ENCODE data around the gene AQP3. TPM values are rescaled to one million over a fixed set of nuclear protein-coding genes. Genes with fewer than 3 reads are reported as not detected.
"Not testable (repeated sequence)": the region's sequence is repeated elsewhere in the genome, so short reads cannot be mapped to it uniquely, and the experiment has no call there.

Gene AQP3
- total RNA-seq, 2 donors from 2014 or later, result 5.5 to 8.4 TPM

GRCh38 chr9:33429256-33429985 is 18.0 kb downstream of the AQP3 start:
- DNase-seq (ENCODE audit: low spot score), result no peak
- intact Hi-C loops (cut with DNase I), result no loop called here

- no peak for DNase-seq (ENCODE audit: low spot score)
- intact Hi-C loops (cut with DNase I), result no loop called here
Measured at GRCh38 chr9:33426843-33427293, 20.5 kb downstream of the AQP3 start.

- intact Hi-C loops (cut with DNase I), result no loop called here
- DNase-seq (ENCODE audit: low spot score), result no peak
Measured at GRCh38 chr9:33425128-33425533, 22.3 kb downstream of the AQP3 start.

- intact Hi-C loops (cut with DNase I); DNase-seq (ENCODE audit: low spot score): not testable (repeated sequence)
Measured at GRCh38 chr9:33424492-33424891, 22.9 kb downstream of the AQP3 start.

GRCh38 chr9:33424043-33424442 is 23.4 kb downstream of the AQP3 start:
- DNase-seq (ENCODE audit: low spot score); intact Hi-C loops (cut with DNase I): not testable (repeated sequence)

- intact Hi-C loops (cut with DNase I), result loop anchor here in 1 of 2 donors (5.0 kb wide), 1 partner anchor 43 kb away; no protein-coding TSS in a partner anchor
- no peak for DNase-seq (ENCODE audit: low spot score)
Measured at GRCh38 chr9:33419708-33420303, 27.6 kb downstream of the AQP3 start.

GRCh38 chr9:33418090-33418489 is 29.3 kb downstream of the AQP3 start:
- DNase-seq (ENCODE audit: low spot score), result no peak
- intact Hi-C loops (cut with DNase I), result loop anchor here in 1 of 2 donors (5.0 kb wide), 1 partner anchor 41 kb away; no protein-coding TSS in a partner anchor

GRCh38 chr9:33416996-33417395 is 30.4 kb downstream of the AQP3 start:
- intact Hi-C loops (cut with DNase I), result loop anchor here in 1 of 2 donors (5.0 kb wide), 1 partner anchor 40 kb away; no protein-coding TSS in a partner anchor
- DNase-seq (ENCODE audit: low spot score), result no peak

- intact Hi-C loops (cut with DNase I), result loop anchor here in 1 of 2 donors (5.0 kb wide), 1 partner anchor 38 kb away; no protein-coding TSS in a partner anchor
- DNase-seq (ENCODE audit: low spot score), result peak; percentile 89
Measured at GRCh38 chr9:33415501-33416038, 31.8 kb downstream of the AQP3 start.

- intact Hi-C loops (cut with DNase I), result loop anchor here in 1 of 2 donors (5.0 kb wide), 1 partner anchor 38 kb away; no protein-coding TSS in a partner anchor
- DNase-seq (ENCODE audit: low spot score), result no peak
Measured at GRCh38 chr9:33414889-33415500, 32.4 kb downstream of the AQP3 start.

GRCh38 chr9:33414268-33414667 is 33.1 kb downstream of the AQP3 start:
- intact Hi-C loops (cut with DNase I), result no loop called here

GRCh38 chr9:33408087-33408486 is 39.3 kb downstream of the AQP3 start:
- no peak for DNase-seq (ENCODE audit: low spot score)
- intact Hi-C loops (cut with DNase I), result no loop called here

More at GRCh38 chr9:33414268-33414667, 33.1 kb downstream of the AQP3 start:
- DNase-seq (ENCODE audit: low spot score), result no peak

GRCh38 chr9:33407061-33407460 is 40.3 kb downstream of the AQP3 start:
- DNase-seq (ENCODE audit: low spot score), result no peak
- intact Hi-C loops (cut with DNase I), result no loop called here

- DNase-seq (ENCODE audit: low spot score), result no peak
- intact Hi-C loops (cut with DNase I), result no loop called here
Measured at GRCh38 chr9:33404788-33405362, 42.5 kb downstream of the AQP3 start.

- DNase-seq (ENCODE audit: low spot score), result no peak
- intact Hi-C loops (cut with DNase I), result no loop called here
Measured at GRCh38 chr9:33403941-33404787, 43.2 kb downstream of the AQP3 start.

GRCh38 chr9:33402371-33402770 is 45.0 kb downstream of the AQP3 start, which contains the start of gene AQP7:
Gene AQP7, minus strand, starts transcription at chr9:33402568. Its CDS starts 1,306 bp downstream, at chr9:33401262.
- intact Hi-C loops (cut with DNase I); DNase-seq (ENCODE audit: low spot score): not testable (repeated sequence)

GRCh38 chr9:33401809-33402208 is 45.6 kb downstream of the AQP3 start:
- intact Hi-C loops (cut with DNase I); DNase-seq (ENCODE audit: low spot score): not testable (repeated sequence)

- DNase-seq (ENCODE audit: low spot score); intact Hi-C loops (cut with DNase I): not testable (repeated sequence)
Measured at GRCh38 chr9:33399047-33399446, 48.3 kb downstream of the AQP3 start.

Measured in posterior vena cava (tissue), 2 donors.